ENCODE results near the gene PIP4K2C.

DNA sequence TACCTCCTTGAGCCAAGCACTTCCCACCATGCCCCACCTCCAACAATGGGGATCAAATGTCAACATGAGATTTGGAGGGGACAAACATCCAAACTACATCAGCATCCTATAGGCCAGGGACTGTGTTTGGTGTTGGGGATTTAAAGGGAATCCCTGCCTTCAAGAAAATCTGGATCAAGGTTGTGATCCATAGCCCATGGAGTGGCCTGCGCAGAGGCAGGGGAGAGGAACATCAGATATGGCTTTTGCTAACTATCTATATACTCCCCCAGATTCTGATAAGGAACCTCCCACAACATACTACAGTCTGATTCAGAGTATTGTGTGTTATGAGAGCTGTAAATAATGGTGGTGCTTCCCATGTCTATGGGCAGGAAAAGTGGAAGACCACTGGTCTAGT is 36.1 kb upstream of the PIP4K2C start:
- TF ChIP-seq POLR2AphosphoS5 (IDR thresholded peaks at IDR 0.05) = no peak
- TF ChIP-seq, protein P1, sequence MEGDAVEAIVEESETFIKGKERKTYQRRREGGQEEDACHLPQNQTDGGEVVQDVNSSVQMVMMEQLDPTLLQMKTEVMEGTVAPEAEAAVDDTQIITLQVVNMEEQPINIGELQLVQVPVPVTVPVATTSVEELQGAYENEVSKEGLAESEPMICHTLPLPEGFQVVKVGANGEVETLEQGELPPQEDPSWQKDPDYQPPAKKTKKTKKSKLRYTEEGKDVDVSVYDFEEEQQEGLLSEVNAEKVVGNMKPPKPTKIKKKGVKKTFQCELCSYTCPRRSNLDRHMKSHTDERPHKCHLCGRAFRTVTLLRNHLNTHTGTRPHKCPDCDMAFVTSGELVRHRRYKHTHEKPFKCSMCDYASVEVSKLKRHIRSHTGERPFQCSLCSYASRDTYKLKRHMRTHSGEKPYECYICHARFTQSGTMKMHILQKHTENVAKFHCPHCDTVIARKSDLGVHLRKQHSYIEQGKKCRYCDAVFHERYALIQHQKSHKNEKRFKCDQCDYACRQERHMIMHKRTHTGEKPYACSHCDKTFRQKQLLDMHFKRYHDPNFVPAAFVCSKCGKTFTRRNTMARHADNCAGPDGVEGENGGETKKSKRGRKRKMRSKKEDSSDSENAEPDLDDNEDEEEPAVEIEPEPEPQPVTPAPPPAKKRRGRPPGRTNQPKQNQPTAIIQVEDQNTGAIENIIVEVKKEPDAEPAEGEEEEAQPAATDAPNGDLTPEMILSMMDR (IDR thresholded peaks at IDR 0.05) = no peak
- TF ChIP-seq EP300 (IDR thresholded peaks at IDR 0.05) = no peak
